Measurements from ENCODE around the gene MDN1. TPM values are rescaled to one million over a fixed set of nuclear protein-coding genes. Genes with fewer than 3 reads are reported as not detected.

The MDN1 gene
- total RNA-seq, 1 experiment from 2014 or later = 53.6 TPM

GRCh38 chr6:89734526-89734925 lies 85.1 kb downstream of the MDN1 start:
- no peak overlapping the region for H3K4me3 ChIP-seq (replicated peaks in 1 of 2; ENCODE audit: low read depth in 1 of 2, low read length in 2 of 2)
- ATAC-seq (no peak), DNase-seq (ENCODE audit: low read depth, low spot score) (no peak)
- intact Hi-C loops (cut with micrococcal nuclease) = no loop called here
- CTCF ChIA-PET = no interaction called here
- no peak overlapping the region for H3K4me2 ChIP-seq (ENCODE audit: low read length)
- TF ChIP-seq EZH2phosphoT487 (IDR thresholded peaks at IDR 0.05; ENCODE audit: borderline replicate concordance) = no peak
- no peak for TF ChIP-seq EGR1 (IDR thresholded peaks at IDR 0.05; ENCODE audit: low read depth)
- no peak for TF ChIP-seq ELF1 (IDR thresholded peaks at IDR 0.05; ENCODE audit: borderline replicate concordance, low read depth)
- TF ChIP-seq RAD21 (IDR thresholded peaks at IDR 0.05; ENCODE audit: low read depth) = no peak
- no TSS peak for BruUV-seq (replicated peaks)
- no peaks in the 10 kb centered on the region for H3K4me1 ChIP-seq (ENCODE audit: control insufficient read depth in 1 of 2, insufficient read depth in 2 of 2, low read length in 2 of 2)
- peaks cover 3% of the 10 kb centered on the region; the same call in 1 of the 2 replicates for H3K79me2 ChIP-seq (ENCODE audit: insufficient read depth, low read length)
- no peaks in the 10 kb centered on the region for H4K20me1 ChIP-seq (ENCODE audit: insufficient read depth)
- no peaks in the 10 kb centered on the region for H3K27me3 ChIP-seq (ENCODE audit: insufficient read depth, low read length)
- H3K27ac ChIP-seq (ENCODE audit: low read depth, low read length) = no peak overlapping the region
- no peak overlapping the region for H3K9ac ChIP-seq (ENCODE audit: low read length)
- POLR2A ChIA-PET = no interaction called here
- H2AFZ ChIP-seq (ENCODE audit: low read depth, low read length, poor library complexity, severe bottlenecking) = no peak overlapping the region
- H3K9me2 ChIP-seq (ENCODE audit: insufficient read depth) = no peaks in the 10 kb centered on the region
- peaks cover 23 to 53% of the 10 kb centered on the region in 2 experiments for H3K36me3 ChIP-seq (ENCODE audit: control insufficient read depth in 1 of 2, insufficient read depth in 2 of 2, low read length in 2 of 2)
- H3K9me3 ChIP-seq (ENCODE audit: control insufficient read depth in 1 of 2, insufficient read depth in 1 of 2, low read depth in 1 of 2, low read length in 2 of 2) = no peaks in the 10 kb centered on the region
- RAD21 ChIA-PET (ENCODE audit: low non-redundant PET in 1 of 2, low total read pairs in 2 of 2, uncharacterized antibody in 2 of 2, unreplicated experiment in 2 of 2) = no interaction called here

- H3K36me3 ChIP-seq (ENCODE audit: control insufficient read depth in 1 of 2, insufficient read depth in 2 of 2, low read length in 2 of 2) = peaks cover 37 to 58% of the 10 kb centered on the region in 2 experiments
- POLR2A ChIA-PET = no interaction called here
Measured at GRCh38 chr6:89731924-89732567, 87.5 kb downstream of the MDN1 start.

More at GRCh38 chr6:89731924-89732567, 87.5 kb downstream of the MDN1 start:
- ChIA-PET RAD21 (ENCODE audit: low non-redundant PET in 1 of 2, low total read pairs in 2 of 2, uncharacterized antibody in 2 of 2, unreplicated experiment in 2 of 2) (no interaction called here), CTCF (no interaction called here)
- intact Hi-C loops (cut with micrococcal nuclease) = no loop called here
- Histone ChIP-seq H3K4me3 (replicated peaks in 1 of 2; ENCODE audit: low read depth in 1 of 2, low read length in 2 of 2) (no peak overlapping the region), H3K27me3 (ENCODE audit: insufficient read depth, low read length) (no peaks in the 10 kb centered on the region), H3K9me3 (ENCODE audit: control insufficient read depth in 1 of 2, insufficient read depth in 1 of 2, low read depth in 1 of 2, low read length in 2 of 2) (no peaks in the 10 kb centered on the region), H3K4me1 (ENCODE audit: control insufficient read depth in 1 of 2, insufficient read depth in 2 of 2, low read length in 2 of 2) (no peaks in the 10 kb centered on the region), H3K27ac (ENCODE audit: low read depth, low read length) (no peak overlapping the region), H3K9ac (ENCODE audit: low read length) (no peak overlapping the region), H4K20me1 (ENCODE audit: insufficient read depth) (no peaks in the 10 kb centered on the region), H3K9me2 (ENCODE audit: insufficient read depth) (no peaks in the 10 kb centered on the region), H3K4me2 (ENCODE audit: low read length) (no peak overlapping the region), H3K79me2 (ENCODE audit: insufficient read depth, low read length) (peaks cover 3% of the 10 kb centered on the region; the same call in 1 of the 2 replicates), H2AFZ (ENCODE audit: low read depth, low read length, poor library complexity, severe bottlenecking) (no peak overlapping the region)
- BruUV-seq (replicated peaks) = no TSS peak
- ATAC-seq (no peak), DNase-seq (ENCODE audit: low read depth, low spot score) (no peak)
- no peak for TF ChIP-seq EGR1 (IDR thresholded peaks at IDR 0.05; ENCODE audit: low read depth)
- no peak for TF ChIP-seq SRF (IDR thresholded peaks at IDR 0.05; ENCODE audit: low read depth)
- TF ChIP-seq FOSL1 (IDR thresholded peaks at IDR 0.05; ENCODE audit: low read depth) = no peak
- TF ChIP-seq POLR2AphosphoS5 (IDR thresholded peaks at IDR 0.05; ENCODE audit: low read depth, low read length) = no peak
- TF ChIP-seq ZNF274 (IDR thresholded peaks at IDR 0.05; ENCODE audit: low read depth, low read length) = no peak
- no peak for TF ChIP-seq EZH2phosphoT487 (IDR thresholded peaks at IDR 0.05; ENCODE audit: borderline replicate concordance)
- no peak for TF ChIP-seq SIN3A (IDR thresholded peaks at IDR 0.05; ENCODE audit: low read depth)
- TF ChIP-seq EZH2 (IDR thresholded peaks at IDR 0.05) = no peak
- TF ChIP-seq ZBTB33 (IDR thresholded peaks at IDR 0.05; ENCODE audit: extremely low read depth, insufficient replicate concordance, low read length) = no peak
- no peak for TF ChIP-seq SP1 (IDR thresholded peaks at IDR 0.05; ENCODE audit: low read depth)
- TF ChIP-seq REST (IDR thresholded peaks at IDR 0.05; ENCODE audit: low read depth) = no peak
- no peak for TF ChIP-seq CBX3 (IDR thresholded peaks at IDR 0.05; ENCODE audit: low read depth)
- TF ChIP-seq TCF7L2 (IDR thresholded peaks at IDR 0.05; ENCODE audit: borderline replicate concordance, extremely low read depth, insufficient read depth, insufficient read length) = no peak
- no peak for TF ChIP-seq POLR2A (IDR thresholded peaks at IDR 0.05; ENCODE audit: borderline replicate concordance, extremely low read depth, insufficient read depth, insufficient read length)
